Measurements from ENCODE around the gene PRND. TPM values are rescaled to one million over a fixed set of nuclear protein-coding genes. Genes with fewer than 3 reads are reported as not detected.
"Not testable (repeated sequence)": the region's sequence is repeated elsewhere in the genome, so short reads cannot be mapped to it uniquely, and the experiment has no call there.

Gene PRND
- total and polyA plus RNA-seq, 4 experiments from 2014 or later = 0.04 TPM; not detected in 3

- H3K4me3 Mint-ChIP-seq; H3K4me1 ChIP-seq (ENCODE audit: insufficient read depth, low read length); H3K27ac Mint-ChIP-seq; H3K9me3 Mint-ChIP-seq; H3K4me1 Mint-ChIP-seq; CTCF ChIA-PET (ENCODE audit: partially characterized antibody); H3K27me3 Mint-ChIP-seq; H3K27ac ChIP-seq (ENCODE audit: low read depth, low read length); H3K27me3 ChIP-seq (ENCODE audit: insufficient read depth, low read length); DNase-seq; H3K4me3 ChIP-seq (ENCODE audit: low read length in 2 of 2); POLR2A ChIA-PET (ENCODE audit: partially characterized antibody); H3K36me3 Mint-ChIP-seq; intact Hi-C loops (cut with micrococcal nuclease); H3K36me3 ChIP-seq (ENCODE audit: insufficient read depth, low read length); H3K9me3 ChIP-seq (ENCODE audit: control insufficient read depth in 1 of 2, low read length in 2 of 2): not testable (repeated sequence)
These were observed 14.8 kb upstream of the PRND start for GRCh38 chr20:4706941-4707340.

- intact Hi-C loops (cut with micrococcal nuclease) = no loop called here
- Mint-ChIP-seq H3K36me3 (no peaks in the 10 kb centered on the region), H3K4me1 (peaks cover 0 to 6% (median 5%) of the 10 kb centered on the region in 4 donors), H3K4me3 (peak overlapping the region in 1 of 8 donors; percentile 26), H3K27me3 (no peaks in the 10 kb centered on the region), H3K9me3 (peaks cover 0 to 7% (median 0%) of the 10 kb centered on the region in 8 donors), H3K27ac (peak overlapping the region in 3 of 7 donors; percentile 3 to 48 (median 32))
- H3K27me3 ChIP-seq (ENCODE audit: insufficient read depth, low read length) = no peaks in the 10 kb centered on the region
- ChIA-PET POLR2A (ENCODE audit: partially characterized antibody) (no interaction called here), CTCF (ENCODE audit: partially characterized antibody) (no interaction called here)
- no peak for DNase-seq
- H3K4me1 ChIP-seq (ENCODE audit: insufficient read depth, low read length) = no peaks in the 10 kb centered on the region
- H3K9me3 ChIP-seq (ENCODE audit: control insufficient read depth in 1 of 2, low read length in 2 of 2) = no peaks in the 10 kb centered on the region
- no peaks in the 10 kb centered on the region for H3K36me3 ChIP-seq (ENCODE audit: insufficient read depth, low read length)
- no peak overlapping the region for H3K27ac ChIP-seq (ENCODE audit: low read depth, low read length)
- H3K4me3 ChIP-seq (ENCODE audit: low read length in 2 of 2) = no peak overlapping the region
These were observed 13.7 kb upstream of the PRND start for GRCh38 chr20:4708036-4708435.

- ChIA-PET POLR2A (ENCODE audit: partially characterized antibody) (no interaction called here), CTCF (ENCODE audit: partially characterized antibody) (interaction anchor here (0.8 kb wide), 1 partner anchor 101 kb away, joined by 3 read pairs; no protein-coding TSS in a partner anchor)
- H3K4me3 ChIP-seq (ENCODE audit: low read length in 2 of 2) = no peak overlapping the region
- Mint-ChIP-seq H3K4me3 (no peak overlapping the region), H3K27me3 (peaks cover 0 to 4% of the 10 kb centered on the region in 2 donors), H3K27ac (no peak overlapping the region), H3K9me3 (peaks cover 0 to 7% (median 0%) of the 10 kb centered on the region in 8 donors), H3K36me3 (no peaks in the 10 kb centered on the region), H3K4me1 (peaks cover 0 to 6% (median 5%) of the 10 kb centered on the region in 4 donors)
- no peaks in the 10 kb centered on the region for H3K36me3 ChIP-seq (ENCODE audit: insufficient read depth, low read length)
- intact Hi-C loops (cut with micrococcal nuclease) = no loop called here
- DNase-seq = no peak
- H3K9me3 ChIP-seq (ENCODE audit: control insufficient read depth in 1 of 2, low read length in 2 of 2) = no peaks in the 10 kb centered on the region
- H3K27ac ChIP-seq (ENCODE audit: low read depth, low read length) = no peak overlapping the region
- H3K4me1 ChIP-seq (ENCODE audit: insufficient read depth, low read length) = no peaks in the 10 kb centered on the region
- no peaks in the 10 kb centered on the region for H3K27me3 ChIP-seq (ENCODE audit: insufficient read depth, low read length)
These were observed 12.9 kb upstream of the PRND start for GRCh38 chr20:4708856-4709255.

GRCh38 chr20:4709261-4710105 is 12.2 kb upstream of the PRND start:
- no peak overlapping the region for H3K27ac ChIP-seq (ENCODE audit: low read depth, low read length)
- ChIA-PET POLR2A (ENCODE audit: partially characterized antibody) (no interaction called here), CTCF (ENCODE audit: partially characterized antibody) (interaction anchor here (0.8 kb wide), 1 partner anchor 102 kb away, joined by 3 read pairs; no protein-coding TSS in a partner anchor)
- H3K4me3 ChIP-seq (ENCODE audit: low read length in 2 of 2) = no peak overlapping the region
- H3K36me3 ChIP-seq (ENCODE audit: insufficient read depth, low read length) = no peaks in the 10 kb centered on the region
- Mint-ChIP-seq H3K4me1 (peaks cover 0 to 6% (median 5%) of the 10 kb centered on the region in 4 donors), H3K4me3 (no peak overlapping the region), H3K36me3 (no peaks in the 10 kb centered on the region), H3K9me3 (peaks cover 0 to 7% (median 1%) of the 10 kb centered on the region in 8 donors), H3K27ac (no peak overlapping the region), H3K27me3 (peaks cover 1 to 4% of the 10 kb centered on the region in 2 donors)
- no peak for DNase-seq
- intact Hi-C loops (cut with micrococcal nuclease) = no loop called here
- H3K27me3 ChIP-seq (ENCODE audit: insufficient read depth, low read length) = no peaks in the 10 kb centered on the region
- H3K9me3 ChIP-seq (ENCODE audit: control insufficient read depth in 1 of 2, low read length in 2 of 2) = no peaks in the 10 kb centered on the region
- no peaks in the 10 kb centered on the region for H3K4me1 ChIP-seq (ENCODE audit: insufficient read depth, low read length)

DNA sequence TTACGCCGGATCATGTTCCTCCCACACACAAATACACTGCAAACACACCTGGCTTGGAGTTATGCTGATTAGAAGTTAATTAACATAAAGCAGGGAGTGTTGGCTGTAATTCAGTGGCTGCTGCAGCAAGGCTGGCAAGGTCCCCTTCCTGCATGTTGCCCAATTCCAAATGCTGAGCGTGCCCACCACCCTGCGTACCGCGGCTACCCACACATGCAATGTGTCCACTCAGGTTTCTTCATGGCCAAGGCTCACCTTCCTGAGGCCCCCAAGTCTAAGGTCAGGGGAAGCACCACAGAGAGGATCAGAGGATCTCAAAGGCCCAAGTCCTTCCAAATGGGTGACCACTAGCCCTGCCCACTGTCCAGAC is 11.6 kb upstream of the PRND start:
- POLR2A ChIA-PET (ENCODE audit: partially characterized antibody) = no interaction called here
- no peak for DNase-seq
- no peaks in the 10 kb centered on the region for H3K36me3 ChIP-seq (ENCODE audit: insufficient read depth, low read length)
- no peak overlapping the region for H3K27ac Mint-ChIP-seq
- no peak overlapping the region for H3K4me3 ChIP-seq (ENCODE audit: low read length in 2 of 2)
- H3K27me3 ChIP-seq (ENCODE audit: insufficient read depth, low read length) = no peaks in the 10 kb centered on the region
- peaks cover 0 to 6% (median 5%) of the 10 kb centered on the region in 4 donors for H3K4me1 Mint-ChIP-seq
- no peaks in the 10 kb centered on the region for H3K9me3 ChIP-seq (ENCODE audit: control insufficient read depth in 1 of 2, low read length in 2 of 2)
- H3K36me3 Mint-ChIP-seq = no peaks in the 10 kb centered on the region
- H3K27ac ChIP-seq (ENCODE audit: low read depth, low read length) = no peak overlapping the region
- peaks cover 0 to 7% (median 1%) of the 10 kb centered on the region in 8 donors for H3K9me3 Mint-ChIP-seq
- no peak overlapping the region for H3K4me3 Mint-ChIP-seq
- H3K27me3 Mint-ChIP-seq = peaks cover 1 to 4% of the 10 kb centered on the region in 2 donors
- no peaks in the 10 kb centered on the region for H3K4me1 ChIP-seq (ENCODE audit: insufficient read depth, low read length)
- CTCF ChIA-PET (ENCODE audit: partially characterized antibody) = interaction anchor here (0.7 kb wide), 1 partner anchor 119 kb away, joined by 3 read pairs; no protein-coding TSS in a partner anchor
- intact Hi-C loops (cut with micrococcal nuclease) = no loop called here

GRCh38 chr20:4711511-4711910 is 10.2 kb upstream of the PRND start:
- no peak for DNase-seq
- Histone ChIP-seq H3K27ac (ENCODE audit: low read depth, low read length) (no peak overlapping the region), H3K9me3 (ENCODE audit: control insufficient read depth in 1 of 2, low read length in 2 of 2) (no peaks in the 10 kb centered on the region), H3K36me3 (ENCODE audit: insufficient read depth, low read length) (no peaks in the 10 kb centered on the region), H3K4me3 (ENCODE audit: low read length in 2 of 2) (no peak overlapping the region), H3K27me3 (ENCODE audit: insufficient read depth, low read length) (no peaks in the 10 kb centered on the region), H3K4me1 (ENCODE audit: insufficient read depth, low read length) (no peaks in the 10 kb centered on the region)
- Mint-ChIP-seq H3K4me3 (no peak overlapping the region), H3K27ac (no peak overlapping the region), H3K36me3 (no peaks in the 10 kb centered on the region), H3K9me3 (peaks cover 0 to 7% (median 1%) of the 10 kb centered on the region in 8 donors), H3K27me3 (peaks cover 1 to 4% of the 10 kb centered on the region in 2 donors), H3K4me1 (peaks cover 0 to 6% (median 5%) of the 10 kb centered on the region in 4 donors)
- POLR2A ChIA-PET (ENCODE audit: partially characterized antibody) = no interaction called here
- intact Hi-C loops (cut with micrococcal nuclease) = no loop called here
- CTCF ChIA-PET (ENCODE audit: partially characterized antibody) = no interaction called here

DNA sequence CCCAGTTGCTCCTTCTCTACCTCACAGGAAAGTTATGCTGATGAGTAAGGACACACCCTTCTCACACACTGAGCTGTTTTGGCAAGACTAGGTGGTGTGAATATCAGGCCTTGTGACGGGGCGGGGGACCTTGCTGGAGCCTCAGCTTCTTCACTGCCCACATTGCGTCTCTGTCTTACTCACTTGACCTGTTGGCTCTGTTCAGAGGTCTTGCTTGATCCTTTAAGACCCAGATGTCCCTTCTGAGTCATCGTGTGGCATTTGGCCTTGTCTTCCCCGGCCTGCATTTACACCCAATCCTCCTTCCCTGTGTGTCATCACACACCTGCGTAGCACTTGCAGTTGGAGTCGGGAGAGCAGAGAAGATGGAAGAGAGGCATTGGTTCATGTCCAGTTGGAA is 8.3 kb upstream of the PRND start:
- H3K36me3 ChIP-seq (ENCODE audit: insufficient read depth, low read length) = no peaks in the 10 kb centered on the region
- no peaks in the 10 kb centered on the region for H3K4me1 ChIP-seq (ENCODE audit: insufficient read depth, low read length)
- Mint-ChIP-seq H3K4me1 (peaks cover 0 to 6% (median 5%) of the 10 kb centered on the region in 4 donors), H3K9me3 (peaks cover 0 to 7% (median under 1%) of the 10 kb centered on the region in 8 donors), H3K36me3 (no peaks in the 10 kb centered on the region), H3K27me3 (peaks cover 1 to 4% of the 10 kb centered on the region in 2 donors), H3K4me3 (no peak overlapping the region), H3K27ac (no peak overlapping the region)
- intact Hi-C loops (cut with micrococcal nuclease) = no loop called here
- no peak overlapping the region for H3K4me3 ChIP-seq (ENCODE audit: low read length in 2 of 2)
- no peaks in the 10 kb centered on the region for H3K27me3 ChIP-seq (ENCODE audit: insufficient read depth, low read length)
- DNase-seq = no peak
- ChIA-PET CTCF (ENCODE audit: partially characterized antibody) (interaction anchor here (17.2 kb wide), 1 partner anchor 102 kb away, joined by 369 read pairs; no protein-coding TSS in a partner anchor), POLR2A (ENCODE audit: partially characterized antibody) (no interaction called here)
- H3K27ac ChIP-seq (ENCODE audit: low read depth, low read length) = no peak overlapping the region
- no peaks in the 10 kb centered on the region for H3K9me3 ChIP-seq (ENCODE audit: control insufficient read depth in 1 of 2, low read length in 2 of 2)

Data from CD4-positive, alpha-beta memory T cell (primary cell).